Stimulated activated CD4-positive, alpha-beta T cell treated with anti-CD3 and anti-CD28 coated beads, Interleukin-12 subunit alpha, Interleukin-12 subunit beta, amount 100 ng/mL, for 24 hours (primary cell): ENCODE data around the gene BANK1.
A peak's percentile ranks its signal among the peaks of the same experiment; 100 is the strongest.

Experiments
- DNase-seq, 2 experiments: peaks; one replicate each; pipeline ENCODE4 v3.0.0-alpha.2; 2020; ENCODE audit warnings: low read depth in 2 of 2

BANK1 gene

GRCh38 chr4:101790521-101791181, at the start of gene BANK1:
Gene BANK1, plus strand, starts transcription at chr4:101790730. Its CDS starts 151 bp downstream, at chr4:101790881.
- DNase-seq: peak in 1 of 2 experiments; percentile 6

DNA sequence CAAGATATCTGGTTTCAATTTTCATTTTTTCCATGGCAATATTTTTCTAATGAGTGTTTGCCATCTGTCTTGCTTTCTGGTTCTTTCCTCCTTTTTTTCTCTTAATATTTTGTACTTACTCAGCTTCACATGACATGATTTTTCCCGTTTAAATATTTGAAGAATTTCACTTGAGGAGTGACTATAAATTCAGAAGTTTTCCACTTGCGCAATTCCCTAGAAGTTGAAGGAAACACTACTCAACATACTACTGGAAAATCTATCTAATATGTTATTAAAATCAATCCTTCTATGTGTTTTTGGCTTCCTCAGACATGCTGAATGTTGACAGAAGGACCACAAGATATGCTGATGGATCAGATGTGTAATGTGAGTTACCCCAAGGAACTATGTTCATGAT, 36.8 kb upstream of the BANK1 start:
- no peak for DNase-seq

- DNase-seq: no peak
Observed at GRCh38 chr4:101756181-101756580, 34.3 kb upstream of the BANK1 start.

GRCh38 chr4:101761405-101761804, 29.1 kb upstream of the BANK1 start:
- no peak for DNase-seq

- DNase-seq: no peak
Observed at GRCh38 chr4:101762025-101762424, 28.5 kb upstream of the BANK1 start.

DNA sequence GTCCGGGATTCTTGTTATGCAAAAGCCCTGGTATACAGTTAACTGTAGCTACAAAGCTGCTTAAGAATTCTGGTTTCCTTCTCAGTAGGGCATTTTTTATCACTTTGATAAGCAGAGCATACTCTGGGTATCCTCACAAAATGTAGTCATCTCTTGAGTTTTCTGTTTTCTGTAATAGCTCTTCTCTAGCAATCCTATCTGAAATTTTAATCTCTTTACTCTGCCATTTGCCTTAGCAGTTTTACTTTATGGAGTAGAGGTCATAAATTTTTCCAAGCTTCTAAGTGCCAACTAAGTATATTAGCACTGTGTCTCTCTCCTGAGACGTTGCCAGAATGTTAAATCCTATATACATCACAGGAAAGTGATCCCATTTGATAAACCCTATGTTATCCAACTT, 28.0 kb upstream of the BANK1 start:
- no peak for DNase-seq

DNA sequence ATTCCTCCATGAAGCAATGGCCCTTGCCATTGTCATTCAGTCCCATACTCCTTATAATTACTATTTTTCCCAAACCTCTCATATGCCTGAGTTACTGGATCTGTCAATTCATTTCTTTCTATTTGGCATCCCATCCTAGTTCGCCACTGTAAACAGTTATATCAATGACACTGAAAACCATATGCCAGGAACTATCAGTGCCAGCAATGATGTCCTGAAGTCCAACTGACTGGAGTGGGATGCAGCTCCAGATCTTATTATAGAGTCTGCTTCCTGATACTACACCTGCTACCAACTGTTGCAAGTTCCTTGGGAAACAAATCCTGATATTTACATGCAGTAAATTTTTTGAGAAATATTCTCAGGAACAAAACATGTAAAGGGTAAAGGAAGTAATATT, 27.0 kb upstream of the BANK1 start:
- DNase-seq: no peak

DNA sequence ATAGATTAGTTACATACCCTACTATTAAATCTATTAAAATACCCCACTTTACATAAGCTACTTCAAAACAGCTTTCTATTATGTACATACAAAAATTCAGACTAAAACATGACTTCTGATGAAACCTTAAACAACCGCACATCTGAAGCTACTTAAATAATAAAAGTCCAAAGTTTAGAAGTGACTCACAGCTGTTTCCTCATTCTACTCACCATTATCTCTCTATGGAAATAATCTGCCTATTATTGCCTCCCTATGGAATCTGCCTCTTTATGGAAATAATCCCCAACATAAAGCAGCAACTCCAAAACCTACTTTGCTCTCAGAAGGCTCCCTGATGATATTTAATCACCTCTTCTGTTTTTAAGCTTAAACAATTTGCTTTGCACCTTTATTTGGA, 15.7 kb upstream of the BANK1 start:
- DNase-seq: no peak

- DNase-seq: no peak
Observed at GRCh38 chr4:101777431-101777830, 13.1 kb upstream of the BANK1 start.

DNA sequence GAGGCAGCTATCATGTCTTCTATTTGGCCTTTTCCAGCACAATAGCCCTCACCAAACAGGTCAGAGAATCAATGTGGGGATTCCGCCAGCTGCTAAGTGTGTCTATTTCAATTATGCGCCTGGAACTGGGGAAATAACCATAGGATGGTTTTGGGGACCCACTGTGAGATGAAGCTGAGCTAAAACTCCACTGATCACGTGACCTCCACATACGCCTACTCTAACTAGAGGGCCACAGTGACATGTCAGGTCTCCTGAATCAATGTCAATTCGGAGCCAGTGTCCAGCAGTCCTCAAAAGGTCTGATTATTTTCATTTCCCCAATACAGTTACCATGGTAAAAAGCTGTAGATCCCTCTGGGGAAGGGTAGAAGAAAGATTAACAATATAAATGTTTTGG, 10.2 kb upstream of the BANK1 start:
- no peak for DNase-seq

DNA sequence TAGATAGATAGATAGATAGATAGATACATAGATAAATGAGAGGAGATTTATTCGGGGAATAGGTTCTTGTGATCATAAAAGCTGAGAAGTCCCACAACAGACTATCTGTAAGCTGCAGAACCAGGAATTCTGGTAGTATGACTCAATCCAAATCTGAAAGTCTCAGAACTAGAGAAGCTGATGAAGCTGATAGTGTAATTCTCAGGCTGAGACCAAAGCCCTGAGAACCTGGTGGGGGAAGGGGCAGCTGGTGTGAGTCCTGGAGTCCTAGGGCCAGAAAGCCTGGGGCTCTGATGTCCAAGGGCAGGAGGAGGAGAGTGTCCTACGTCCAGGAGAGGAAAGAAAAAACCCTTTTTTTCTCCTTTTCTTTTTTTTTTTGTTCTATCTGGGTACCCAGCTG, 8.0 kb upstream of the BANK1 start:
- no peak for DNase-seq

- DNase-seq: no peak
Observed at GRCh38 chr4:101784957-101785356, 5.6 kb upstream of the BANK1 start.

DNA sequence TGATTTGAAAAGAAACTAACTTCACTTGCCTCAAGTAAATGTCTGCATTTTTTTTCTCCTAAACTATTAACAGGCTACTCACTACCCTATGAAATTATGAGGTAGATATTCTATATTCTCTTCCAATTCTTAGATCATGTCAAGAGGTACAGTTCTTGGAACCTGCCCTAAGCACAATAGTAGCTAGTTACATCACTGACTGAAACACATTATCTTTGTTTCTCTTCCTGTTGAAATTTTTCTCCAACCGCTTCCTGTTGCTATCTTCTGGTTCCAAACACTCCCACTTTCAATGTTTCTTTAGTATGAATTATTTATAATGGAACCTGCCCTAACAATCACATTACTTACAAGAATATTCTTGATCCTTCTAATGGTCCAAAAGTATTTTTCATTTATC, 5.0 kb upstream of the BANK1 start:
- no peak for DNase-seq

GRCh38 chr4:101787701-101788316, 2.7 kb upstream of the BANK1 start:
- DNase-seq: no peak

- DNase-seq: no peak
Observed at GRCh38 chr4:101791182-101791558, 640 bp downstream of the BANK1 start.

DNA sequence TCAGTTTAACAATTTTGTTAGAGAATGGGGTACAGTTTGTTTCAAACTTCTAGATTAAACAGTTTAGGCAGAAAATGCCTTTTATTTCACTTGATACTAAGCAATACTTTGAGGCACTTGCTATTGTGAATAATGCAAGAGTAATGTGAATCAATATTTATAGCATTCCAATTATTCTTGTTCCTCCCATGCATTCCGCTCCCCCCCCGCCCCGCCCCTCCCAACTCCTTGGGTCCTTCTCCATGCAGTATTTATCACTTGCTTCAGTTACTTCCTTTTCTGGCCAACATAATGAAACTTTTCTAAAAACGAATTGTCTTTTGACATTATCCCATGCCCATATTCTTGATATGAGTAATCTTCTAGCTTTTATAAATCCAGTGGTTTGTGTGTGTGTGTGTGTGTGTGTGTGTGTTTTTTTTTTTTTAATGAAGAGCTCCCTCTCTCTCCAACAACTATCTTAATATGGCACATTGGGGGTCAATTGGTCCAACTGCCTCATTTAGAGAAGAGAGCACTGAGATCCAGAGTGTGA, 1.6 kb downstream of the BANK1 start:
- DNase-seq: no peak

DNA sequence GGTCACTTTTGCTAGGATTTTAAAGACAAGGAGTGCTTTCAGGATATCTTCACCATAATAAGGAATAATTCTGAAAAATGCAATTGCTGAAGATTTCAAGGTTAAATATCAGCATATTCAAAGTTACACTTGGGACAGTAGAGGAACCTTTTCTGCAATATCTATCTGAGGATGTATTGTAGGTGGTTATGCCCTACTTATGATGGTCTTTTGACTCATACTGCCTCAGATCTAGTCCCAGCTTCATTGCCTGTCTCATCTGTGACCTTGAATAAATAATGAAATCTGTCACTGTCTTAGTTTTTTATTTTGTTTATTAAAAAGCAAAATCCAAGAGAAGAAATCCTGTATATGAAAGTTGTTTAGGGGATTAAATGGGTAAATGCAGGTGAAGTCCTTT, 2.9 kb downstream of the BANK1 start:
- no peak for DNase-seq

DNA sequence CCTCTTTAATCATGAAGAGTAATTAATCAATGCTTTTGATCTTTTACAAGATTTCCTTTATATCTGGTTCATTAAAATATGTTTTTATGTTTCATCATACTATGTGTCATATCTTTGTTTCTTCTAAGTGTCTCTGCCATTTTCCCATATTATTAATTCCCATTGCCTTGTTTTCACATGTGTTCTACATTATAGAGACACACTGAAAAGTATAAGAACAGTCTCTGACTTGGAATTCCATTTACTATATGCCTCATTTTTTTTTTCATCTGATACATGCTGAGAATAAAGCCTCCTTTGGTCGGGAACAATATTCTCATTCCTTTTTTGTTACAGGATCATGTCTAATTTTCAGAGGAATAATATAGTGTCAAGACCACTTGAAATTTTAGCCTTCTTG, 4.3 kb downstream of the BANK1 start:
- no peak for DNase-seq

- no peak for DNase-seq
Observed at GRCh38 chr4:101795704-101796103, 5.2 kb downstream of the BANK1 start.

- DNase-seq: no peak
Observed at GRCh38 chr4:101801958-101802357, 11.4 kb downstream of the BANK1 start.

GRCh38 chr4:101806914-101807313, 16.4 kb downstream of the BANK1 start:
- DNase-seq: no peak

DNA sequence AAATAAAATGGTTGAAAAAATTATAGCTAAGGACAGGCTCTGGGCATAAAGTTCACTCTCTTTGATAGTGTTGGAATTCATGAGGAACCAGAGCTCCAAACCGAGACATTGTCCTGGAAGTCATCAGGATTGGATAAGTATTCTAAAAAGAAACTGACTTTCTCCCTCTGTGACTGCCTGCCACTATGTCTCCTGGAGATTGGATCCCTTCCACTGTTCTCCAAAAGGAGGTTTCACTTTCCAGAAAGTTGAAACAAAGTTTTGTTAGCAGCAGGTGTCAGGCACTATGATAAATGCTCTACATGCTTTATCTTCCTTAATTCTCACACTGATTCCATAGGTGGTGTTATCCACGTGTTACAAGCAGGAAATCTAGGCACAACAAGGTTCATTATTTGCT, 16.8 kb downstream of the BANK1 start:
- no peak for DNase-seq

GRCh38 chr4:101813604-101814003, 23.1 kb downstream of the BANK1 start:
- no peak for DNase-seq

DNA sequence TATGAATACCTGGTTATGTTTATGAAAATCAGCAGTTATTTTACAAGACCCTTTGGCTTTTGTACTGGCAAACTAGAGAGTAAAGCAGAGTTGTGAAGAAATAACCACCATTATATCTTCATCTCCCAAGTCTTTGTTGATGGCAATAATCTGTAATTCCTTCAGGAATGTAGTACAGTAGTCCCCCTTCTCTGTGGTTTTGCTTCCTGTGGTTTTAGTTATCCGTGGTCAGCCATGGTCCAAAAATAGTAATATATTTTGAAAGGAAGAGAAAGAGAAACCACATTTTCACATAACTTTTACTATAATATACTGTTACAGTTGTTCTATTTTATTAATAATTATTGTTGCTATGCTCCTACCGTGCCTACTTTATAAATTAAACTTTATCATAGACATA, 27.8 kb downstream of the BANK1 start:
- DNase-seq: no peak
